GM23338 (cell line): ENCODE results near the gene HSDL1.

Source experiments
- EZH2 ChIP-seq: fragments of 200-600 bp; sonication (generic); IDR thresholded peaks from one replicate; pipeline ENCODE4 v1.8.0; 2017; ENCODE audit warnings: antibody characterized with exemption, mild to moderate bottlenecking, low read depth; ENCODE audit not compliant: unreplicated experiment
- POLR2AphosphoS5 ChIP-seq: IDR thresholded peaks from 2 replicates; pipeline ENCODE4 v1.6.1; 2016; ENCODE audit warnings: antibody characterized with exemption, low read depth
- STAT1 ChIP-seq: IDR thresholded peaks from one replicate; pipeline ENCODE4 v1.6.1; 2016; ENCODE audit warnings: antibody characterized with exemption; ENCODE audit not compliant: unreplicated experiment
- TF ChIP-seq, protein P1 (sequence below), 2 experiments: fragments of 200-600 bp in 1 of 2; sonication (generic) in 1 of 2; conservative IDR thresholded peaks; 2 replicates each; pipeline versions ENCODE4 v1.5.1 to v1.6.1; 2016 to 2017; ENCODE audit warnings: antibody characterized with exemption in 2 of 2, low read depth in 2 of 2, mild to moderate bottlenecking in 2 of 2, moderate library complexity in 1 of 2

DNA sequence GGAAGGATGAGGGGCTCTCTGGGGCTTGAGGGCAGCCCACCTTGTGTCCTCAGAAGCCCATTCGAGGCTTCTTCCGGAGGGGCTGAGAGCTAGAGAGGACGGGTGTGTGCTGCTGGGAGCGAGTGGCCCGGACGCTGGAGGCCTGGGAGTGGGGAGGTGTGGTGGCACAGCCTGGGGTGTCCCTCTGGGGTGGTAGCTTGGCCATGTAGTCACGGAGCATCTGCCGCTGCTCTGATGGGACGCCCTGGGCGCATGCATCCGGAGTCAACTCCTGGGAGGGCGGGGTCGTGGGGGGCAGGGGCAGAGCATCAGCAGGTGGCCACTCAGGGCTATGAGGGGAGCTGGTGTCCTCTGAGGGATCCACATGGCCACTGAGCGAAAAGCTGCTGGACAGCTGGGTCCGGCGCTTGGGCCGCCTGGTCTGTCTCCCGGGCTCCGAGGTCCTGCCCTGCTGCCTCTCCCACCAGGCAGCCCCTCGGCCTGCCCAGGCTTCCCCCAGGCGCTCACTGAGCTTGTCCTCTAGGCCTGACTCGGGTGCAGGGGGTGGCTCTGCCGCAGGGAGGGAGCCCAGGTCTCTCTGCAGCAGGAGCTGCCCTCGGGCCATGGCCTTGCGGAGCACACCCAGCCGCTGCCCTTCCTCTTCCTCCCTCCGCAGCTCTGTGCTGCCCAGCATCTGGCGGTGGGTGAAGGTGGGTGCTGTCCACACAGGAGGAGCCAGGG lies 34.1 kb upstream of the HSDL1 start:
- TF ChIP-seq POLR2AphosphoS5 (no peak), EZH2 (no peak), STAT1 (no peak)
- TF ChIP-seq, protein P1, sequence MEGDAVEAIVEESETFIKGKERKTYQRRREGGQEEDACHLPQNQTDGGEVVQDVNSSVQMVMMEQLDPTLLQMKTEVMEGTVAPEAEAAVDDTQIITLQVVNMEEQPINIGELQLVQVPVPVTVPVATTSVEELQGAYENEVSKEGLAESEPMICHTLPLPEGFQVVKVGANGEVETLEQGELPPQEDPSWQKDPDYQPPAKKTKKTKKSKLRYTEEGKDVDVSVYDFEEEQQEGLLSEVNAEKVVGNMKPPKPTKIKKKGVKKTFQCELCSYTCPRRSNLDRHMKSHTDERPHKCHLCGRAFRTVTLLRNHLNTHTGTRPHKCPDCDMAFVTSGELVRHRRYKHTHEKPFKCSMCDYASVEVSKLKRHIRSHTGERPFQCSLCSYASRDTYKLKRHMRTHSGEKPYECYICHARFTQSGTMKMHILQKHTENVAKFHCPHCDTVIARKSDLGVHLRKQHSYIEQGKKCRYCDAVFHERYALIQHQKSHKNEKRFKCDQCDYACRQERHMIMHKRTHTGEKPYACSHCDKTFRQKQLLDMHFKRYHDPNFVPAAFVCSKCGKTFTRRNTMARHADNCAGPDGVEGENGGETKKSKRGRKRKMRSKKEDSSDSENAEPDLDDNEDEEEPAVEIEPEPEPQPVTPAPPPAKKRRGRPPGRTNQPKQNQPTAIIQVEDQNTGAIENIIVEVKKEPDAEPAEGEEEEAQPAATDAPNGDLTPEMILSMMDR (conservative IDR thresholded peaks at IDR 0.05; ENCODE audit: low read depth in 2 of 2) = no peak
